Right atrium auricular region (tissue), 2 donors: ENCODE data around the gene TIPRL. TPM values are rescaled to one million over a fixed set of nuclear protein-coding genes. Genes with fewer than 3 reads are reported as not detected.
A peak's percentile ranks its signal among the peaks of the same experiment; 100 is the strongest.

ENCODE experiments used
- DNase-seq: peaks from one replicate; pipeline ENCODE4 v3.0.0-alpha.2; 2019; ENCODE audit warnings: low spot score
- H3K27ac ChIP-seq, 2 donors: fragments of 200-600 bp; sonication (generic); 1 replicate in 1 of 2; 2 replicates in 1 of 2; pipeline ENCODE4 v1.5.1; 2016 to 2019
- H3K27me3 ChIP-seq, 2 donors: fragments of 200-600 bp; sonication (generic); one replicate each; pipeline versions ENCODE4 v1.5.1 to v1.6.0; 2017 to 2019
- H3K36me3 ChIP-seq: fragments of 200-600 bp; sonication (generic); one replicate; pipeline ENCODE4 v1.5.1; 2016
- H3K4me1 ChIP-seq, 2 donors: fragments of 200-600 bp; sonication (generic); one replicate each; pipeline versions ENCODE4 v1.5.1 to v1.6.0; 2017 to 2019
- H3K4me3 ChIP-seq, 2 donors: fragments of 200-600 bp; sonication (generic); 1 replicate in 1 of 2; 2 replicates in 1 of 2; pipeline ENCODE4 v1.5.1; 2017 to 2019; ENCODE audit warnings: mild to moderate bottlenecking in 1 of 2, moderate library complexity in 1 of 2
- H3K9me3 ChIP-seq, 2 donors: fragments of 200-600 bp; sonication (generic); one replicate each; pipeline ENCODE4 v1.5.1; 2019
- CTCF ChIP-seq, 2 donors: fragments of 200-600 bp; sonication (generic); IDR thresholded peaks; one replicate each; pipeline ENCODE4 v1.5.1; 2019; ENCODE audit warnings: antibody characterized with exemption in 2 of 2
- total RNA-seq, 2 donors: library from RNA; depleted of rRNA; stranded (reverse); fragments of >200 nt; gene quantifications; one replicate each; pipeline ENCODE4 v1.1.0, GENCODE V29; 2016

TIPRL gene
- total RNA-seq, 2 donors from 2014 or later: 26.9 to 31.9 TPM

DNA sequence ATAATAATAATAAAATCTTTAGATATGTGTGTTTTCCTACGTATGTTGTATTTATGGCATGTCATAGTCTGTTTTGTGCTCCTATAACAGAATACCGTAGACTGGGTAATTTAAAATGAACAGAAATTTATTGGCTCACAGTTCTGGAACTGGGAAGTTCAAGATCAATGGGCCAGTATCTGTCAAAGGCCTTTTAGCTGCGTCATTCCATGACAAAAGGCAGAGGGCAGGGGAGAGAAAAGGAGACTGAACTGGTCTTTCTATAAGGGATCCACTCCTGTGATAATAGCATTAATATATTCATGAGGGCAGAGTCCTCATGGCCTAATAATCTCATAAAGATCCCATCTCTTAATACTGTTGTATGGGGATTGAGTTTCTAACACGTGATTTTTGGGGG is 39.9 kb downstream of the TIPRL start:
- Histone ChIP-seq H3K27me3 (no peaks in the 10 kb centered on the region), H3K4me3 (no peak overlapping the region), H3K9me3 (no peaks in the 10 kb centered on the region), H3K27ac (no peak overlapping the region), H3K36me3 (no peaks in the 10 kb centered on the region), H3K4me1 (no peaks in the 10 kb centered on the region)
- no peak for DNase-seq
- no peak for TF ChIP-seq CTCF (IDR thresholded peaks at IDR 0.05)

DNA sequence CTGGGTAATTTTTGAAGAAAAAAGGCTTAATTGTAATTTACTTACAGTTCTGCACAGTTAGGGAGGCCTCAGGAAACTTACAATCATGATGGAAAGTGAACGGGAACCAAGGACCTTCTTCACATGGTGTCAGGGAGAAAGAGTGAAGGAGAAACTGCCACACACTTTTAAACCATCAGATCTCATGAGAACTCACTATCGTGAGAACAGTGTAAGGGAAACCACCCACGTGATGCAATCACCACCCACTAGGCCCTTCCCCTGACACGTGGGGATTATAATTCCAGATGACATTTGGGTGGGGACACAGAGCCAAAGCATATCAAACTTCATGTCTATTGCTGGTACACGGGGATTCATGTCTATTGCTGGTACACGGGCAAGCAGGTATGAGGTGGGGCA is 41.7 kb downstream of the TIPRL start:
- H3K9me3 ChIP-seq: no peaks in the 10 kb centered on the region
- no peaks in the 10 kb centered on the region for H3K27me3 ChIP-seq
- no peaks in the 10 kb centered on the region for H3K36me3 ChIP-seq
- no peak overlapping the region for H3K27ac ChIP-seq
- H3K4me1 ChIP-seq: no peaks in the 10 kb centered on the region
- no peak for TF ChIP-seq CTCF (IDR thresholded peaks at IDR 0.05)
- no peak for DNase-seq
- H3K4me3 ChIP-seq: no peak overlapping the region

- no peak overlapping the region for H3K4me3 ChIP-seq
- no peak overlapping the region for H3K27ac ChIP-seq
- TF ChIP-seq CTCF (IDR thresholded peaks at IDR 0.05): no peak
- peaks cover 0 to under 1% of the 10 kb centered on the region in 2 donors for H3K4me1 ChIP-seq
- DNase-seq: no peak
- no peaks in the 10 kb centered on the region for H3K9me3 ChIP-seq
- no peaks in the 10 kb centered on the region for H3K27me3 ChIP-seq
- no peaks in the 10 kb centered on the region for H3K36me3 ChIP-seq
Measured at GRCh38 chr1:168221275-168221674, 42.5 kb downstream of the TIPRL start.

DNA sequence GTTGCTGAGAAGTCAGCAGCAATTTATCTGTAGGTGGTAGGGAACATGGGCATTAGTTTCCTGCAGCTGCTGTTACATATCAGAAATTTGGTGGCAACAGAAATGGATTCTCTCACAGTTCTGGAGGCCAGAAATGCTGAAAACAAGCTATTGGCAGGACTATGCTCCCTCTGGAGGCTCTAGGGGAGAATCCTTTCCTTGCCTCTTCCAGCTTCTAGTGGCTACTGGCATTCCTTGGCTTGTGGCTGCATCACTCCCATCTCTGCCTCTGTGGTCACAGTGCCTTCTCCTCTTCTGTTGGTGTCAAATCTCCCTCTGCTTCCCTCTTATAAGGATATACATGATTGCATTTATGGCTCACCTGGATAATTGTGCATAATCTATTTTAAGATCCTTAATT is 44.5 kb downstream of the TIPRL start:
- Histone ChIP-seq H3K9me3 (no peaks in the 10 kb centered on the region), H3K36me3 (no peaks in the 10 kb centered on the region), H3K27ac (no peak overlapping the region), H3K27me3 (no peaks in the 10 kb centered on the region), H3K4me3 (no peak overlapping the region), H3K4me1 (peaks cover 0 to 20% of the 10 kb centered on the region in 2 donors)
- TF ChIP-seq CTCF (IDR thresholded peaks at IDR 0.05): no peak
- DNase-seq: no peak

DNA sequence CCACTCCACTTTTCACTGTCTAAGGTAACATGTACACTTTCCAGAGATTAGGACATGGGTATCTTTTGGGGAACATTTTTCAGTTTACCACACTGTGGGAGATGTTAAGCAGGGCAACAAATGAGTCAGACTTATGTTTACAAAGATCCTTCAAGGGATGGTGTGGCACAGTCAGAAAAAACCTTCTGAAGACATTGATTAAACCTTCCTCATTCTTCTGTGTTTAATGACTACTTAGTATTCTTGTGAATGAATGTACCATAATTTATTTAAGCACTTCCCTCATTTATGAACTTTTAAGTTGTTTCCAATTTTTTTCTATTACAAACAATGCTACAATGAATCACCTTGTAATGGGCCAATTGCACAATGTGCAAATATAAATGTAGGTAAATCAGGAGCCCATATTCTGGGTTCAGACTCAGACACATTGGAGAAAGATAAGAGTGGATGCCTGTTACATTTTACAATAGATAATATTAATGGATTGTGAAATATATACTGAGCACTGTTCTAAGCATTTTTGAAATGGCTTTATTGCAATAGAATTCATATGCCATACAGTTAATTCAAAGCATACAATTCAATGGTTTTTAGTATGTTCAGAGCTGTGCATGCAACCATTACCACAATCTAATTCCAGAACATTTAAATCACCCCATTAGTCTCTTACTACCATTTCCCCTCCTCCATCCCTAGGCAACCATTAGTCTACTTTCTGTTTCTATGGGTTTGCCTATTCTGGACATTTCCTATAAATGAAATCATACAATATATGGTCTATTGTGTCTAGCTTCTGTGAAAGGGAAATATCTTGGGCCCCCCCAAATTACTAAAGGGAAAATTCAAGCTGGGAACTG is 45.1 kb downstream of the TIPRL start:
- Histone ChIP-seq H3K27ac (no peak overlapping the region), H3K4me3 (no peak overlapping the region), H3K27me3 (no peaks in the 10 kb centered on the region), H3K9me3 (no peaks in the 10 kb centered on the region), H3K36me3 (no peaks in the 10 kb centered on the region), H3K4me1 (peaks cover 0 to 27% of the 10 kb centered on the region in 2 donors)
- TF ChIP-seq CTCF (IDR thresholded peaks at IDR 0.05): no peak
- DNase-seq: no peak

DNA sequence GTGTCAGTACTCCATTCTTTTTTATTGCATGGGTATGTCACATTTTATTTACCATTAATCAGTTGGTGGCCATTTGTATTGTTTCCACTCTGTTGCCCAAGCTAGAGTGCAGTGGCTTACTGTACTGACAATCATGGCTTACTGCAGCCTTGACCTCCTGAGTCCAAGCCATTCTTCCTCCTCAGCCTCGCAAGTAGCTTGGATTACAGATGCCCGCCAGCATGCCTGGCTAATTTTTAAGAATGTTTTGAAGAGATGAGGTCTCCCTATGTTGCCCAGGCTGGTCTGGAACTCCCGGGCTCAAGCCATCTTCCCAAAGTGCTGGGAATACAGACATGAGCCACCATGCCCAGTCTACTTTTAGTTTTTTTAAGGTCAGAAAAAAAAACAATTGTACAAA is 46.2 kb downstream of the TIPRL start:
- Histone ChIP-seq H3K4me1 (peaks cover 0 to 34% of the 10 kb centered on the region in 2 donors), H3K9me3 (no peaks in the 10 kb centered on the region), H3K27me3 (no peaks in the 10 kb centered on the region), H3K36me3 (no peaks in the 10 kb centered on the region), H3K4me3 (no peak overlapping the region), H3K27ac (peak overlapping the region in 1 of 2 donors; percentile 90)
- TF ChIP-seq CTCF (IDR thresholded peaks at IDR 0.05): no peak
- DNase-seq: no peak
